ENCODE measurements around the gene FZD7. TPM values are rescaled to one million over a fixed set of nuclear protein-coding genes. Genes with fewer than 3 reads are reported as not detected.

FZD7 gene
- total and polyA plus RNA-seq, 2 experiments from 2014 or later: 15.4 to 31.2 TPM

- no peaks in the 10 kb centered on the region for H3K27me3 ChIP-seq
- H3K36me3 ChIP-seq (replicated peaks; ENCODE audit: insufficient read depth, low read depth): no peaks in the 10 kb centered on the region
- 75% methylated on average over 6 of the region's 6 CpGs for WGBS (ENCODE audit: low lambda C conversion rate, missing lambda C conversion rate)
- H2AFZ ChIP-seq: no peak overlapping the region
- no peak overlapping the region for H3K4me2 ChIP-seq
- H4K20me1 ChIP-seq (ENCODE audit: insufficient read depth, poor library complexity, severe bottlenecking): peaks cover 2% of the 10 kb centered on the region
- no peaks in the 10 kb centered on the region for H3K9me2 ChIP-seq (replicated peaks; ENCODE audit: insufficient read depth)
- H3K9me3 ChIP-seq (ENCODE audit: low read depth): no peaks in the 10 kb centered on the region
- H3K27ac ChIP-seq: no peak overlapping the region
- no peak for TF ChIP-seq EZH2 (IDR thresholded peaks at IDR 0.05; ENCODE audit: borderline replicate concordance)
- TF ChIP-seq CTCF (IDR thresholded peaks at IDR 0.05; ENCODE audit: poor library complexity): no peak
- no peak for TF ChIP-seq EZH2phosphoT487 (IDR thresholded peaks at IDR 0.05; ENCODE audit: low read depth, severe bottlenecking, unreplicated experiment)
- DNase-seq (ENCODE audit: low spot score): no peak
- peaks cover 4% of the 10 kb centered on the region for H3K79me2 ChIP-seq
- no peak overlapping the region for H3K4me3 ChIP-seq
- peaks cover 23% of the 10 kb centered on the region for H3K4me1 ChIP-seq (ENCODE audit: insufficient read depth)
Measured at GRCh38 chr2:202043475-202043874, 9.8 kb downstream of the FZD7 start.

- TF ChIP-seq CTCF (IDR thresholded peaks at IDR 0.05; ENCODE audit: poor library complexity) (no peak), EZH2 (IDR thresholded peaks at IDR 0.05; ENCODE audit: borderline replicate concordance) (no peak), EZH2phosphoT487 (IDR thresholded peaks at IDR 0.05; ENCODE audit: low read depth, severe bottlenecking, unreplicated experiment) (no peak)
Measured at GRCh38 chr2:202044777-202045176, 11.1 kb downstream of the FZD7 start.

GRCh38 chr2:202046572-202046971 lies 12.9 kb downstream of the FZD7 start:
- H3K27me3 ChIP-seq: no peaks in the 10 kb centered on the region
- H3K9me2 ChIP-seq (replicated peaks; ENCODE audit: insufficient read depth): no peaks in the 10 kb centered on the region
- 79% methylated on average over 7 of the region's 7 CpGs for WGBS (ENCODE audit: low lambda C conversion rate, missing lambda C conversion rate)
- H3K79me2 ChIP-seq: no peaks in the 10 kb centered on the region
- no peak overlapping the region for H3K4me3 ChIP-seq
- peaks cover 6% of the 10 kb centered on the region for H3K4me1 ChIP-seq (ENCODE audit: insufficient read depth)
- H2AFZ ChIP-seq: no peak overlapping the region
- TF ChIP-seq EZH2phosphoT487 (IDR thresholded peaks at IDR 0.05; ENCODE audit: low read depth, severe bottlenecking, unreplicated experiment) (no peak), EZH2 (IDR thresholded peaks at IDR 0.05; ENCODE audit: borderline replicate concordance) (no peak), CTCF (IDR thresholded peaks at IDR 0.05; ENCODE audit: poor library complexity) (no peak)
- H3K4me2 ChIP-seq: no peak overlapping the region
- H3K9me3 ChIP-seq (ENCODE audit: low read depth): no peaks in the 10 kb centered on the region
- no peak overlapping the region for H3K27ac ChIP-seq
- H3K36me3 ChIP-seq (replicated peaks; ENCODE audit: insufficient read depth, low read depth): no peaks in the 10 kb centered on the region
- no peak for DNase-seq (ENCODE audit: low spot score)
- H4K20me1 ChIP-seq (ENCODE audit: insufficient read depth, poor library complexity, severe bottlenecking): no peaks in the 10 kb centered on the region

More at GRCh38 chr2:202044777-202045176, 11.1 kb downstream of the FZD7 start:
- H3K9me2 ChIP-seq (replicated peaks; ENCODE audit: insufficient read depth): no peaks in the 10 kb centered on the region
- no peak overlapping the region for H3K27ac ChIP-seq
- DNase-seq (ENCODE audit: low spot score): no peak
- no peaks in the 10 kb centered on the region for H3K9me3 ChIP-seq (ENCODE audit: low read depth)
- no peak overlapping the region for H3K4me3 ChIP-seq
- H2AFZ ChIP-seq: no peak overlapping the region
- H4K20me1 ChIP-seq (ENCODE audit: insufficient read depth, poor library complexity, severe bottlenecking): no peaks in the 10 kb centered on the region
- H3K27me3 ChIP-seq: no peaks in the 10 kb centered on the region
- no peaks in the 10 kb centered on the region for H3K79me2 ChIP-seq
- H3K4me1 ChIP-seq (ENCODE audit: insufficient read depth): peaks cover 12% of the 10 kb centered on the region
- H3K36me3 ChIP-seq (replicated peaks; ENCODE audit: insufficient read depth, low read depth): no peaks in the 10 kb centered on the region
- no peak overlapping the region for H3K4me2 ChIP-seq
